ENCODE data around the gene TJP1. TPM values are rescaled to one million over a fixed set of nuclear protein-coding genes. Genes with fewer than 3 reads are reported as not detected.
"Not testable (repeated sequence)": the region's sequence is repeated elsewhere in the genome, so short reads cannot be mapped to it uniquely, and the experiment has no call there.

TJP1 gene
- total RNA-seq, 4 donors from 2014 or later: 88.0 to 165 (median 93.9) TPM

DNA sequence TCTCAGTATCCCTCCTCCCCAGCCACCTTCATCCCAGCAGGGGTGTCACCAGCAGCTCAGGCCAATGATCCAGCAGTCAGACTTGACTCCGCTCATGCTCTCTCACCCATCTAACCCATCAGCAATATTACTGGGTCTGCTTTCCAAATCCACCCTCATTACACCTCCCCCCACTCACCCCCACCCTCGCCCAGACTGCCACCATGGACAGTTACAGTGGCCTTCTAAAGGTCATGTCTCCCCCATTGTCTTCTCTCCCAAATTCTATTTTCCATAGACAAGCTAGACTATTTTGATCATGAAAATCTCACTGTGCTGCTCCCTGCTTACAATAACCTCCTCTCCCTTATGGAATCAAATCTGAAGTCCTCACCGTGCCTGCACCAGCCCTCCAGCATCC lies 156.0 kb downstream of the TJP1 start:
- ATAC-seq (ENCODE audit: low FRiP score): no peak
- TF ChIP-seq, protein P1, sequence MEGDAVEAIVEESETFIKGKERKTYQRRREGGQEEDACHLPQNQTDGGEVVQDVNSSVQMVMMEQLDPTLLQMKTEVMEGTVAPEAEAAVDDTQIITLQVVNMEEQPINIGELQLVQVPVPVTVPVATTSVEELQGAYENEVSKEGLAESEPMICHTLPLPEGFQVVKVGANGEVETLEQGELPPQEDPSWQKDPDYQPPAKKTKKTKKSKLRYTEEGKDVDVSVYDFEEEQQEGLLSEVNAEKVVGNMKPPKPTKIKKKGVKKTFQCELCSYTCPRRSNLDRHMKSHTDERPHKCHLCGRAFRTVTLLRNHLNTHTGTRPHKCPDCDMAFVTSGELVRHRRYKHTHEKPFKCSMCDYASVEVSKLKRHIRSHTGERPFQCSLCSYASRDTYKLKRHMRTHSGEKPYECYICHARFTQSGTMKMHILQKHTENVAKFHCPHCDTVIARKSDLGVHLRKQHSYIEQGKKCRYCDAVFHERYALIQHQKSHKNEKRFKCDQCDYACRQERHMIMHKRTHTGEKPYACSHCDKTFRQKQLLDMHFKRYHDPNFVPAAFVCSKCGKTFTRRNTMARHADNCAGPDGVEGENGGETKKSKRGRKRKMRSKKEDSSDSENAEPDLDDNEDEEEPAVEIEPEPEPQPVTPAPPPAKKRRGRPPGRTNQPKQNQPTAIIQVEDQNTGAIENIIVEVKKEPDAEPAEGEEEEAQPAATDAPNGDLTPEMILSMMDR (IDR thresholded peaks at IDR 0.05): no peak
- DNase-seq (ENCODE audit: low spot score): no peak

DNA sequence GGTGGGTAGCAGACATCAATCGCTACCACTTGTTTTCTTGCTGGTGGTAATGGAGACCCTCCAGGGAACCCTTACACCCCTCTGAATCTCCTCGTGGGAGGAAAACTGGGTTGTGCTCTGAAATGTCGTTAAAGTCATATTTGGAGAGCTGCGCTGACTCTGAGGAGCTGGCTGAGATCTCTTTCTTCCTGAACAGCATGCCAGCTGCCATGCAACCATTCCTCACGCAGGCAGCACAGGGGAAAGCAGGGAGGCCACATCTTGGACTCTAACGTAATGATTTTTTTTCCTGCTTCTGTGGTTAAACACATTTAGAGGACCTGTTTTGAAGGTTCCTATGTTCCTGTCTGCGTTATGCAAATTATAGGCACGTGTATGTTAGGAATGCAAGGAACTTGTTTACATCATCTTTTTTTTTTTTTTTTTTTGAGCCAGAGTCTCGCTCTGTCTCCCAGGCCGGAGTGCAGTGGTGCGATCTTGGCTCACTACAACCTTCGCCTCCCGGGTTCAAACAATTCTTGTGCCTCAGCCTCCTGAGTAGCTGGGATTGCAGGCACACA lies 156.7 kb downstream of the TJP1 start:
- DNase-seq (ENCODE audit: low spot score): no peak
- no peak for ATAC-seq (ENCODE audit: low FRiP score)
- TF ChIP-seq, protein P1 (IDR thresholded peaks at IDR 0.05): no peak

DNA sequence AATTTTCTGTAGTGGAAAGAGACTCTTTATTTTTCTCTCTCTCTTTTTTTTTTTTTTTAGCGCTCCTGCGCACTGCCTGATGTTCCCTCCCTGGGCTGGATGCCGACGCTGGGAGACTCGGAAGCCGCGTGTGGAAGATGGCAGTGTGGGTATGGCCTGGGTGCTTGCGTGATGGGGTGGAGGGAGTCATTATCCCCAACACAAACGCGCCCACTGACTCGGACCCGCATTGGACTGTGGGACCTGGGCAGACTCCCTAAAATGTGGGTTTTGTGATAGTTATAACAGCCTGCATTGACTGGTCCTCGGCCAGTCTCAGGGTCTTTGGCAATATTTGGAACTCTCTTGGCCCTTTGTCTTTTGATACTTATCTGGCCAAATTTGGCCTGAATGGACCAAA lies 157.9 kb downstream of the TJP1 start:
- TF ChIP-seq, protein P1 (IDR thresholded peaks at IDR 0.05): no peak
- DNase-seq (ENCODE audit: low spot score) (no peak), ATAC-seq (ENCODE audit: low FRiP score) (no peak)

DNA sequence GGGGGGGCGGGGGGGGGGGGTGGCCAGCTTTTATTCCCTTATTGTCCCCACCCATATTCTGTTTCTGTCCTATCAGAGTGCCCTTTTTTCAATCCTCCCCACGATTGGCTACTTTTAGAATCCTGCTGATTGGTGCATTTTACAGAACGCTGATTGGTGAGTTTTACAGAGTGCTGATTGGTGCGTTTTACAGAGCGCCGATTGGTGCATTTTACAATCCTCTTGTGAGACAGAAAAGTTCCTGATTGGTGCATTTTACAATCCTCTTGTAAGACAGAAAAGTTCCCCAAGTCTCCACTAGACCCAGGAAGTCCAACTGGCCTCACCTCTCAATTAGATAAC lies 164.8 kb downstream of the TJP1 start:
- not testable (repeated sequence) for DNase-seq (ENCODE audit: low spot score); ATAC-seq (ENCODE audit: low FRiP score)

DNA sequence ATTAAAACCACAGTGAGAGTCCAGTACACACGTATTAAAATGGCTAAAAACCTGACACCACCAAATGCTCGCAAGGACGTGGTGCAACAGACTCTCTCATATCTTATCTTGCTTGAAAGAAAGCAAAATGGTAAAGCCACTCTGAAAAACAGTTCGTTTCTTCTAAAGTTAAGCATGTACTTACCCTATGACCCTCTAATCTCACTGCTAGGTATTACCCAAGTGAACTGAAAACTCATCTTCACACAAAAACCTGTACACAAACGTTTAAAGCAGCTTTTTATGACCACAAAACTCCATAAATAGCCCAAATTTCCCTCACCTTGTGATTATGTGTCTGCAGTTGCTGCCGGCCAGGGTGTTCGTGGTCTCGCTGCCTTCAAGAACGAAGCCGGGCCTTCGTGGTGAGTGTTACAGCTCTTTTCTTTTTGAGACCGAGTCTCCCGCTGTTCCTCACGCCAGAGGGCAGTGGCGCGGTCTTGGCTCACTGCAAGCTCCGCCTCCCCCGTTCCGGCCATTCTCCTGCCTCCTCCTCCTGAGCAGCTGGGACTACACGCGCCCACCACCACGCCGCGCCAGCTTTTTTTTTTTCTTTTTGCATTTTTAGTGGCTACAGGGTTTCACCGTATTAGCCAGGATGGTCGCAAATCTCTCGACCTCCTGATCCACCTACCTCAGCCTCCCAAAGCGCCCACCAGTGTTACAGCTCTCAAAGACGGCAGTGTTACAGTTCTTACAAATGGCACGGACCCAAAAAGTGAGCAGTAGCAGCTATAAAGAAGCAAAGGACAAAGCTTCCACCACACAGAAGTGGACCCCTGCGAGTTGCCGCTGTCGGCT lies 165.4 kb downstream of the TJP1 start:
- ATAC-seq (ENCODE audit: low FRiP score): no peak
- DNase-seq (ENCODE audit: low spot score): no peak
- TF ChIP-seq, protein P1 (IDR thresholded peaks at IDR 0.05): no peak

DNA sequence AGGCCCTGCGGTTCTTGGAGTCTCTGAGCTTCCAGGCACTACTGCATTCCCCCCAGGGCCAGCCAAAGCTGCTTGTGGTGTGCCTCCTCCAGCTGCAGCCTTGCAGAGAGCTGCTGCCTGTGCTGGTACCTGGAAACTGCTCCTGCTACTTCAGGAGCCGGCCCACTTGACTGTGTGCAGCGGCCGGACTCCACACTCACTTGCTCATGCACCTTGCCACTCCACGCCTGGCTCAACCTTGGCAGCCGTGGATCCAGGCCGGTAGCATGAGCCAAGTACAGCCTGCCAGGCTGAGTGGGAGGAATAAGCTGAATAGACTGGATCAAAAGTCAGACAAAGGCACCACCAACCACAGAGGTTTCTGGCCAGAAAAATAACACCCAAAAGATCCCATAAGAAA lies 169.7 kb downstream of the TJP1 start:
- ATAC-seq (ENCODE audit: low FRiP score) (no peak), DNase-seq (ENCODE audit: low spot score) (no peak)
- TF ChIP-seq, protein P1 (IDR thresholded peaks at IDR 0.05): no peak

DNA sequence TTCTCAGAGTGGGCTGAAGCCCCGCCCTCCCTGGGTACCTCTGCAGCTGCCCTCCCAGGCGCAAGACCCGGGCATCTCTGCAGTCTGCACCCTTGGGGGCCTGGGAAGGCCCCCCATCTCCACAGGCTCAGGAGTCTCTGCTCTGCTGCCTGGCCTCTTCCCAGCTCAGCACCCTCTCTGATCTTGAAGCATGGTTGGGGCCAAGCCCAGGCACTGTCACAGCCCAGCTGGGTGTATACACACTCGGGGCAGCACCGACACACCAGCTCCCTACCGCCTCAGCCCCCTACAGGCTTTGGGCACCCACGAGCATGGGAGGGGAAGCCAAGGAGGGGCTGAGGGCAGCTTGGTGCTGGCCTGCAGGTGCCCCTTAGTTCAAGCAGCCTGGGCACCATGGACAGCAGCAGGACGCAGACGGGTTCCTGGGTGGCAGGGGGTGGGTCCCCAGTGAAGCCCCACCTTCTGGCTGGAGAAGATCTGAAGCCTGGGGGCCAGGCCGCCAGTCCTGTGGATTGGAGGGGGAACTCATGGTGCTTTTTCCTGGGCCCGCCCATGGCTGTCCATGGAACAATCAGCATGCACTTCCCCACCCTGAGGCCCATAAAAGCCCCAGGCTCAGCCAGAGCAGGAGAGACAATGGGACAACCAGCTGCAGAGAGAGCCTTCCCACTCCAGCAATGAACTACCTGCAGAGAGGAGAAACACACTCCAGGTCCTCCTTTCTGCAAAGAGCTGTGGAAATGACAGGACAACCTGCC lies 170.6 kb downstream of the TJP1 start:
- ATAC-seq (ENCODE audit: low FRiP score) (peak; percentile 46), DNase-seq (ENCODE audit: low spot score) (no peak)
- TF ChIP-seq, protein P1 (IDR thresholded peaks at IDR 0.05): no peak
